Amygdala (tissue), 56 donors: ENCODE data around the gene SLC2A11.

Experiments used
- DNase-seq, 56 donors: peaks; one replicate each; lab custom pipeline; 2025; lab: John Stamatoyannopoulos, UW

Gene SLC2A11

GRCh38 chr22:23857606-23858483, at the start of gene SLC2A11:
SLC2A11 (plus strand) TSS chr22:23857875; CDS start chr22:23858000, 125 bp downstream.
- peak; percentile 36 to 97 (median 92) for DNase-seq

GRCh38 chr22:23812378-23812777, 45.3 kb upstream of the SLC2A11 start:
- no peak for DNase-seq

GRCh38 chr22:23815541-23816155, 42.0 kb upstream of the SLC2A11 start:
- DNase-seq, result no peak

GRCh38 chr22:23816156-23816976, 41.3 kb upstream of the SLC2A11 start:
- DNase-seq, result peak in 23 of 56 donors; percentile 5 to 77 (median 50)

GRCh38 chr22:23817146-23817545, 40.5 kb upstream of the SLC2A11 start:
- no peak for DNase-seq

GRCh38 chr22:23818541-23818940, 39.1 kb upstream of the SLC2A11 start:
- DNase-seq, result no peak

GRCh38 chr22:23820748-23821211, 36.9 kb upstream of the SLC2A11 start:
- DNase-seq, result no peak

- peak in 11 of 56 donors; percentile 14 to 55 (median 38) for DNase-seq
These were observed 35.5 kb upstream of the SLC2A11 start for GRCh38 chr22:23822101-23822671.

GRCh38 chr22:23823331-23823791, 34.3 kb upstream of the SLC2A11 start:
- no peak for DNase-seq

GRCh38 chr22:23824476-23825245, 33.0 kb upstream of the SLC2A11 start:
- DNase-seq, result no peak

GRCh38 chr22:23825246-23825905, 32.3 kb upstream of the SLC2A11 start:
- no peak for DNase-seq

- no peak for DNase-seq
These were observed 30.9 kb upstream of the SLC2A11 start for GRCh38 chr22:23826510-23827350.

GRCh38 chr22:23827351-23827995, 30.2 kb upstream of the SLC2A11 start:
- DNase-seq, result no peak

GRCh38 chr22:23828800-23829680, 28.6 kb upstream of the SLC2A11 start:
- peak in 7 of 56 donors; percentile 20 to 49 (median 25) for DNase-seq

GRCh38 chr22:23829845-23830372, 27.8 kb upstream of the SLC2A11 start:
- no peak for DNase-seq

- no peak for DNase-seq
These were observed 26.4 kb upstream of the SLC2A11 start for GRCh38 chr22:23831261-23831660.
